Right kidney (tissue), 1 donor: ENCODE measurements around the gene ZBED1.
"Not testable (repeated sequence)": the region's sequence is repeated elsewhere in the genome, so short reads cannot be mapped to it uniquely, and the experiment has no call there.

Source experiments
- DNase-seq: peaks from one replicate; pipeline ENCODE4 v3.0.0-alpha.2; 2016

ZBED1 gene

DNA sequence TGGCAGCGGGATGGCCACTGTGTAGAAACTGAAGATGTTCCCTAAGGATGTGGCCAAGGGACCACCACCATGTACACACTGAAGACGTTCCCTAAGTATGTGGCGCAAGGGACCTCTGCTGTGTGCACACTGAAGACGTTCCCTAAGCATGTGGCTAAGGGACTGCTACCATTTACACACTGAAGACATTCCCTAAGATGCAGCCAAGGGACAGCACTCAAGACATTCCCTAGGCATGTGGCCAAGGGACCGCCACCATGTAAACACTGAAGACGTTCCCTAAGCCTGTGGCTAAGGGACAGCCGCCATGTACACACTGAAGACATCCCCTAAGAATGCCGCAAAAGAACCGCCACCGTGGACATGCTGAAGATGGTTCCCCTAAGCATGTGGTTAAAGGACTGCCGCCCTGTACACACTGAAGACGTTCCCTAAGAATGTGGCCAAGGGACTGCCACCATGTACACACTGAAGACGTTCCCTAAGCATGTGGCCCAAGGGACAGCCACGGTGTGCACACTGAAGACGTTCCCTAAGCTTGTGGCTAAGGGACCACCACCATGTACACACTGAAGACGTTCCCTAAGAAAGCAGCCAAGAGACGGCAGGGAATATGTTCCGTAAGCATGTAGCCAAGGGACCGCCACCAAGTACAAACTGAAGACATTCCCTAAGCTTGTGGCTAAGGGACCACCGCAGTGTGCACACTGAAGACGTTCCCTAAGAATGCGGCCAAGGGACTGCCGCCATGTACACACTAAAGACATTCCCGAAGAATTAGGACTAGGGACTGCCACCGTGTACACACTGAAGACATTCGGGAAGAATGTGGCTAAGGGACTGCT, 43.3 kb downstream of the ZBED1 start:
- no peak for DNase-seq

DNA sequence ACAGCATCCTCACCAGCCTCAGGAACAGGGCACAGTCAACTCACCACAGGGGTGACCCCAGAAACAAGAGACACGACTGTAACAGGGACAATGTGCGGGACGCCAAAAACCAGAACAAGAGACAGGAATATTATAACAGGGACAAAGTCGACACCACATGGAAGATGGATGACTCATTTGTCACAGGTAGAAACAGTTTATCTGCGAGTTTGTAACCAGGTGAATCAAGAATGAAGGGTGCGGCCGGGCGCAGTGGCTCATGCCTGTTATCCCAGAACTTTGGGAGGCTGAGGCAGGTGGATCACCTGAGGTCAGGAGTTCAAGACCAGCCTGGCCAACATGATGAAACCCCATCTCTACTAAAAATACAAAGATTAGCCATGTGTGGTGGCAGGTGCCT, 44.7 kb downstream of the ZBED1 start:
- DNase-seq = not testable (repeated sequence)

DNA sequence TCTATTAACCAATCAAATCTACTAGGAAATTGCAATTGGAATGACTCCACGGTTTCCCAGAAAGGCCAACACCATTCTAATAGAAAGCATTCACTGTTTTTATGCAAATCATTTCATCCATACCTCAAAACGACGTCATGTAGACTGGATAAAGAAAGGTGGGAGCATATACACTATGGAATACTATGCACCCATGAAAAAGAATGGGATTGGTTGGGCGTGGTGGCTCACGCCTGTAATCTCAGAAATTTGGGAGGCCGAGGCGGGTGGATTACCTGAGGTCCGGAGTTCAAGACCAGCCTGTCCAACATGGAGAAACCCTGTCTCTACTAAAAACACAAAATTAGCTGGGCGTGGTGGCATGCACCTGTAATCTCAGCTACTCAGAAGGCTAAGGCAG, 46.2 kb downstream of the ZBED1 start:
- not testable (repeated sequence) for DNase-seq

DNA sequence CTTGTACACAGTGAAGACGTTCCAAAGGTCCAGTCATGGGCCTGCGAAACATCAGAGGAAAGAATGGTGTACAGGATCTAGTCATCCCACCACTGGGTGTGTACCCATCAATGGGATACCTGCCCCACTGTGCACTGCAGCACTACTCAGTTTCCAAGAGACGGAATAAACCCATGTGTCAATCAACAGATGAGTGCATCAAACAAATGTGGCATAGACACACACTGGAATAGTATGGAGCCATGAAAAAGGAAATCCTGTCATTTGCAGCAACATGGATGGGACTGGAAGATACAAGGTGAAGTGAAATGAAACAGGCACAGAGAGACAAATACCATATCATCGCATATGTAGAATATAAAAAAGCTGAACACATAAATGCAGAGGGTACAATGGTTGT, 48.0 kb downstream of the ZBED1 start:
- no peak for DNase-seq

DNA sequence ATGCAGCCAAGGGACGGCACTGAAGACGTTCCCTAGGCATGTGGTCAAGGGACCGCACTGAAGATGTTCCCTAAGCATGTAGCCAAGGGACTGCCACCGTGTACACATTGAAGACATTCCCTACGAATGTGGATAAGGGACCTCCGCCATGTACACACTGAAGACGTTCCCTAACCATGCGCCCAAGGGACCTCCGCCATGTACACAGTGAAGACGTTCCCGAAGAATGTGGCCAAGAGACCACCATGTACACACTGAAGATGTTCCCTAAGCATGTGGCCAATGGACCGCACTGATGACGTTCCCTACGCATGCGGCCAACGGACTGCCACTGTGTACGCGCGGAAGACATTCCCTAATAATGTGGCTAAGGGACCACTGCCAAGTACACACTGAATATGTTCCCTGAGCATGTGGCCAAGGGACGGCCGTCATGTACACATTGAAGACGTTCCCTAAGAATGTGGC, 48.4 kb downstream of the ZBED1 start:
- no peak for DNase-seq

DNA sequence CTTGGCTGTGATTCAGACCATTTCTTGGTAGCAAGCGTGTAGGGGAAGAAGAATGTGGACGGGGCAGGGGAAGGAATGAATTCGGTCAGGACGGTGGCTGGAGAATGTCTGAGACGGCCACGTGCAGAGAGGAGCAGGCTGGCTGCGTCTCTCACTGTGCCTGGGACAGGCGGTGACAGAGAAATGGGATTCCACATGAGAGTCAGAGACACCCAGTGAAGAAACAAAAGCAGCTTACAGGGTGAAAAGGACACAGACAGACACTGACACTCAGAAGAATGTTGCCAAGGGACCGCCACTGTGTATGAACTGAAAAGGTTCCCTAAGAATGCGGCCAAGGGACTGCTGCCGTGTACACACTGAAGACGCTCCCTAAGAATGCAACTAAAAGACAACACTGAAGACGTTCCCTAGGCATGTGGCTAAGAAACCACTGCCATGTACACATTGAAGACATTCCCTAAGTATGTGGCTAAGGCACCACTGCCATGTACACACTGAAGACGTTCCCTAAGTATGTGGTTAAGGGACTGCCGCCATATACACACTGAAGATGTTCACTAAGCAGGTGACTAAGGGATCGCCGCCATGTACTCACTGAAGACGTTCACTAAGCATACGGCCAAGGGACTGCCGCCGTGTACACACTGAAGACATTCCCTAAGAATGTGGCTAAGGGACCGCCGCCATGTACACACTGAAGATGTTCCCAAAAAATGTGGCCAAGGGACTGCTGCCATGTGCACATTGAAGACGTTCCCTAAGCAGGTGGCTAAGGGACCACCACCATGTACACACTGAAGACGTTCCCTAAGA, 49.1 kb downstream of the ZBED1 start:
- DNase-seq = no peak

DNA sequence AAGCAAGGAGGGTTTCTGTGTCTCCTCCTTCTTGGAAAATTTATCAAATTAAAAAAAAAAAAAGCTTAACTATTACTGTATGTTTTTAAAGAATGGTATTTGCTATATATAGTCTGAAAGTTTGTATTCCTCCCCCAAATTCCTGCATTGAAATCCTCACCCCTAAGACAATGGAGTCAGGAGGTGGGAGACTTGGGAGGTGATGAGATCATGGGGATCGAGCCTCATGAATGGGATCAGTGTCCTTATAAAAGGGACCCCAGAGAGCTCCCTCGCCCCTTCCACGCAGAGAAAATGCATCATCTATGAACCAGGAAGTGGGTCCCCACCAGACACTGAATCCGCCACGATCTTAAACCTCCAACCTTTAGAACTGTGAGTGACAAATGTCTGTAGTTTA, 50.1 kb downstream of the ZBED1 start:
- DNase-seq = no peak

DNA sequence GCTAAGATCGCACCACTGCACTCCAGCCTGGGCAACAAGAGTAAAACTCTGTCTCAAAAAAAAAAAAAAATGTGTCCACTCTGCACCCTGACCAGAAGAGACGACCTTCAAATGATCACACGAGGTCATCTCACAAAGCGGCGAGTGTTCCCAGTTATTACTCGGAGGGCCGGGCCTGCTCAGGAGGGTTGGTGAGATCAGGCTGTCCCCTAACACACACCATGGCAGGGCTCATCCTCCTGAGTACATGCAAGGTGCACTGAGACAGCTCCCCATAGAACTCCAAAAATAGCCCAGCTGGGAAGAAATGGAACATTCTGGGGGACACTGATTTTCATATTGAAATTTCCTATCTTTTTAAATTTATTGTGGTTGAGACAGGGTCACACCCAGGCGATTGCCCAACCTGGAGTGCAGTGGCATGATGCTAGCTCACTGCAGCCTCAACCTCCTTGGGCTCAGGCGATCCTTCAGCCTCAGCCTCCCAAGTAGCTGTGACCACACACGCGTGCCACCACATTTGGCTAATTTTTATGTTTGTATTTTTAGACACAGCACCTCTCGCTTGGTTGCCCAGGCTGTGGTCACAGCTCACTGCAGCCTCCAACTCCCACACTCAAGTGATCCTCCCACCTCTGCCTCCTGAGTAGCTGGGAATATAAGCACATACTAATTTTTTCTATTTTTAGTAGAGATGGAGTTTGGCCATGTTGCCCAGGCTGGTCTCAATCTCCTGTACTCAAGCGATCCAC, 51.5 kb downstream of the ZBED1 start:
- DNase-seq = no peak

DNA sequence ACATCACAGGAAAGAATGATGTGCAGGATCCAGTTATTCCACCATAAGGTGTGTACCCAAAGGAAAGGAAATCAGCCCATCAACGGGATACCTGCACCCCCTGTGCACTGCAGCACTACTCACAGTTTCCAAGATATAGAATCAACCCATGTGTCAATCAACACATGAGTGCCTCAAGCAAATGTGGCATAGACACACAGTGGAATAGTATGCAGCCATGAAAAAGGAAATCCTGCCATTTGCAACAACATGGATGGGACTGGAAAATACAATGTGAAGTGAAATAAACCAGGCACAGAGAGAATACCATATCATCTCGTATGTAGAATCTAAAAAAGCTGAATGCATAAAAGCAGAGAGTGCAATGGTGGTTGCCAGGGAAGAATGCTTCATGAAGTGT, 53.3 kb downstream of the ZBED1 start:
- DNase-seq = no peak

DNA sequence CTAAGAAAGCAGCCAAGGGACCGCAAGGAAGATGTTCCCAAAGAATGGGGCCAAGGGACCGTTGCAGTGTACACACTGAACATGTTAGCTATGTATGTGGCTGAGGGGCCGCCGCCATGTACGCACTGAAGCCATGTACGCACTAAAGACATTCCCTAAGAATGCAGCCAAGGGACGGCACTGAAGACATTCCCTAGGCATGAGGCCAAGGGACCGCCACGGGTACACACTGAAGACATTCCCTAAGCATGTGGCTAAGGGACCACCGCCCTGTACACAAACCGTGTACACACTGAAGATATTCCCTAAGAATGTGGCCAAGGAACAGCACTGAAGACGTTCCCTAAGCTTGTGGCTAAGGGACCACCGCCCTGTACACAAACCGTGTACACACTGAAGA, 54.0 kb downstream of the ZBED1 start:
- DNase-seq = no peak

DNA sequence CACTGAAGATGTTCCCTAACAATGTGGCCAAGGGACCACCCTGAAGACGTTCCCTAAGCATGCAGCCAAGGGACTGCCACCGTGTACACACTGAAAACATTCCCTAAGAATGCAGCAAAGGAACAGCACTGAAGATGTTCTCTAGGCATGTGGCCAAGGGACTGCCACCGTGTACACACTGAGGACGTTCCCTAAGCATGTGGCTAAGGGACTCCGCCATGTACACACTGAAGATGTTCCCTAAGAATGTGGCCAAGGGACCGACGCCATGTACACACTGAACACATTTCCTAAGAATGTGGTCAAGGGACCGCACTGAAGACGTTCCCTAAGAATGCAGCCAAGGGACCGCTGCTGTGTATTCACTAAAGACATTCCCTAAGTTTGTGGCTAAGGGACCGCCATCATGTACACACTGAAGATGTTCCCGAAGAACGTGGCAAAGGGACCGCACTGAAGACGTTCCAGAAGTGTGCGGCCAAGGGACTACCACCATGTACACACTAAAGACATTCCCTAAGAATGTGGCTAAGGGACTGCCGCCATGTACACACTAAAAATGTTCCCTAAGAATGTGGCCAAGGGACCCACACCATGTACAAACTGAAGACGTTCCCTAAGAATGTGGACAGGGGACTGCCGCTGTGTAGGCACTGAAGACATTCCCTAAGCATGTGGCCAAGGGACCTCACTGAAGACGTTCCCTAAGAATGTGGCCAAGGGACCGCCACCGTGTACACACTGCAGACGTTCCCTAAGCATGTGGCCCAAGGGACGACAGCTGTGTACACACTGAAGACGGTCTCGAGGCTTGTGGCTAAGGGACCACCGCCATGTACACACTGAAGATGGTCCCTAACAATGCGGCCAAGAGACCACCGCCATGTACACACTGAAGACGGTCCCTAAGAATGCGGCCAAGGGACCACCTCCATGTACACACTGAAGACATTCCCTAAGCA, 54.8 kb downstream of the ZBED1 start:
- no peak for DNase-seq

DNA sequence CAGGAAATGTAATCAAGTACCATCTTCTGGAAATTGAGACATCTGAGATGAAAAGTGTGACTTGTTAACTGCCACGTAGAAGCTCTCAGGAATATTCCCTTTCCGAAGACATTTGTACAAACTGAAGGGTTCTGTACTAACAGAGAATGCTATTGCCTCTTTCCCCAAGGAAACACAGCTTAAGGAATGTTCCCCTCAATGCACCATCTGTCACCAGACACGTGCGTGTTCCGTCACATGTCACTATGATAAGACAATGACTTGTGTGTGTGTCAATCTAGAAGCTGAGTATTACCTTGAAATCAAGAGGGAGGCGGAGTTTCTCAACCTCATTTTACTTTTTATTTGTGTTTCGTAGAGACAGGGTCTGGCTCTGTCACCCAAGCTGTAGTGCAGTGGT, 58.1 kb downstream of the ZBED1 start:
- DNase-seq = no peak

DNA sequence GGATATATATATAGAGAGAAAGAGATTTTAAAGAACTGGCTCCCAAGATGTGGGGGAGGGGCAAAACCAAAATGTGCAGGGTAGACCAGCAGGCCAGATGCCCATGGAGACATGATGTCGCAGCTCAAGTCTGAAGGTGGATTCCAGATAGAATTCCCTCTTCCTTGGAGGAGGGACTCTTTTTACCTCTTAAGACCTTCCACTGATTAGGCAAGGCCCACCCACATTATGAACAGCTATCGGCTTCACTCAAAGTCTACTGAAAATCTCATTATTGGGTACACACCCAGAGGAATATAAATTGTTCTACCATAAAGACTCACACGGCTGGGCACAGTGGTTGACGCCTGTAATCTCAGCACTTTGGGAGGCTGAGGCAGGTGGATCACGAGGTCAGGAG, 59.3 kb downstream of the ZBED1 start:
- no peak for DNase-seq

DNA sequence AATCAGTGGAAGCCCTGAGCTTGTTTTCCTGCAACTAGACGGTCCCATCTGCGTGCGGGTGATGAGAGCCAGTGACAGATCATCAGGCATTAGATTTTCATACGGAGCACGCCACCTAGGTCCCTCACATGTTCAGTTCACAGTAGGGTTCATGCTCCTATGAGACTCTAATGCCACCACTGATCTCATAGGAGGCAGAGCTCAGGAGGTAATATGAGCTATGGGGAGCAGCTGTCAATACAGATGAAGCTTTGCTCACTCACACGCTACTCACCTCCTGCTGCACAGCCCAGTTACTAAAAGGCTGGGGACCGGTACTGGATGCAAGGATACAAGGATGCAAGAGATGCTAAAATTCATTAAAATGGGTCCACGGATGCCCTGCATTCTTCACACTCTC, 61.2 kb downstream of the ZBED1 start:
- no peak for DNase-seq
